Measurements from ENCODE around the gene NADK2. TPM values are rescaled to one million over a fixed set of nuclear protein-coding genes. Genes with fewer than 3 reads are reported as not detected.

The NADK2 gene
- total and polyA plus RNA-seq, 4 donors: 73.6 to 178 (median 88.0) TPM

- TF ChIP-seq, protein P1, sequence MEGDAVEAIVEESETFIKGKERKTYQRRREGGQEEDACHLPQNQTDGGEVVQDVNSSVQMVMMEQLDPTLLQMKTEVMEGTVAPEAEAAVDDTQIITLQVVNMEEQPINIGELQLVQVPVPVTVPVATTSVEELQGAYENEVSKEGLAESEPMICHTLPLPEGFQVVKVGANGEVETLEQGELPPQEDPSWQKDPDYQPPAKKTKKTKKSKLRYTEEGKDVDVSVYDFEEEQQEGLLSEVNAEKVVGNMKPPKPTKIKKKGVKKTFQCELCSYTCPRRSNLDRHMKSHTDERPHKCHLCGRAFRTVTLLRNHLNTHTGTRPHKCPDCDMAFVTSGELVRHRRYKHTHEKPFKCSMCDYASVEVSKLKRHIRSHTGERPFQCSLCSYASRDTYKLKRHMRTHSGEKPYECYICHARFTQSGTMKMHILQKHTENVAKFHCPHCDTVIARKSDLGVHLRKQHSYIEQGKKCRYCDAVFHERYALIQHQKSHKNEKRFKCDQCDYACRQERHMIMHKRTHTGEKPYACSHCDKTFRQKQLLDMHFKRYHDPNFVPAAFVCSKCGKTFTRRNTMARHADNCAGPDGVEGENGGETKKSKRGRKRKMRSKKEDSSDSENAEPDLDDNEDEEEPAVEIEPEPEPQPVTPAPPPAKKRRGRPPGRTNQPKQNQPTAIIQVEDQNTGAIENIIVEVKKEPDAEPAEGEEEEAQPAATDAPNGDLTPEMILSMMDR (IDR thresholded peaks at IDR 0.05; ENCODE audit: low read depth, low read length, missing input control): no peak
- TF ChIP-seq EGR1 (IDR thresholded peaks at IDR 0.05; ENCODE audit: low read depth in 2 of 2) (no peak), GABPA (IDR thresholded peaks at IDR 0.05 in 1 of 2, conservative IDR thresholded peaks at IDR 0.05 in 1 of 2) (no peak), NR2F2 (IDR thresholded peaks at IDR 0.05) (no peak), FOXA2 (IDR thresholded peaks at IDR 0.05) (no peak), HNF4G (IDR thresholded peaks at IDR 0.05) (no peak), JUND (IDR thresholded peaks at IDR 0.05) (no peak), TAF1 (conservative IDR thresholded peaks at IDR 0.05) (no peak)
- Histone ChIP-seq H3K9ac (ENCODE audit: low read depth in 1 of 2, low read length in 2 of 2) (no peak overlapping the region), H3K4me3 (ENCODE audit: low read depth in 1 of 3, low read length in 3 of 3) (no peak overlapping the region), H3K4me1 (ENCODE audit: control insufficient read depth in 4 of 4, insufficient read depth in 4 of 4, low read length in 3 of 4) (peaks cover 6 to 43% (median 37%) of the 10 kb centered on the region in 4 donors), H3K36me3 (ENCODE audit: control insufficient read depth in 4 of 4, insufficient read depth in 3 of 4, low read depth in 1 of 4, low read length in 3 of 4) (peaks cover 0 to 6% (median 4%) of the 10 kb centered on the region in 4 donors), H3K27me3 (ENCODE audit: control insufficient read depth in 4 of 4, insufficient read depth in 4 of 4, low read length in 3 of 4) (no peaks in the 10 kb centered on the region), H3K27ac (ENCODE audit: low read depth in 1 of 2, low read length in 2 of 2) (no peak overlapping the region), H3K9me3 (ENCODE audit: control insufficient read depth in 4 of 4, low read length in 3 of 4) (no peaks in the 10 kb centered on the region)
- DNase-seq (ENCODE audit: low spot score): no peak
- WGBS: 88% methylated on average over 4 of the region's 4 CpGs
These were observed 85.6 kb downstream of the NADK2 start for GRCh38 chr5:36156121-36156601.

- no peak overlapping the region for H3K9ac ChIP-seq (ENCODE audit: low read depth in 1 of 2, low read length in 2 of 2)
- TF ChIP-seq ATF3 (IDR thresholded peaks at IDR 0.05): no peak
- no peak for TF ChIP-seq RXRA (IDR thresholded peaks at IDR 0.05)
- TF ChIP-seq TAF1 (conservative IDR thresholded peaks at IDR 0.05): no peak
- TF ChIP-seq, protein P2, sequence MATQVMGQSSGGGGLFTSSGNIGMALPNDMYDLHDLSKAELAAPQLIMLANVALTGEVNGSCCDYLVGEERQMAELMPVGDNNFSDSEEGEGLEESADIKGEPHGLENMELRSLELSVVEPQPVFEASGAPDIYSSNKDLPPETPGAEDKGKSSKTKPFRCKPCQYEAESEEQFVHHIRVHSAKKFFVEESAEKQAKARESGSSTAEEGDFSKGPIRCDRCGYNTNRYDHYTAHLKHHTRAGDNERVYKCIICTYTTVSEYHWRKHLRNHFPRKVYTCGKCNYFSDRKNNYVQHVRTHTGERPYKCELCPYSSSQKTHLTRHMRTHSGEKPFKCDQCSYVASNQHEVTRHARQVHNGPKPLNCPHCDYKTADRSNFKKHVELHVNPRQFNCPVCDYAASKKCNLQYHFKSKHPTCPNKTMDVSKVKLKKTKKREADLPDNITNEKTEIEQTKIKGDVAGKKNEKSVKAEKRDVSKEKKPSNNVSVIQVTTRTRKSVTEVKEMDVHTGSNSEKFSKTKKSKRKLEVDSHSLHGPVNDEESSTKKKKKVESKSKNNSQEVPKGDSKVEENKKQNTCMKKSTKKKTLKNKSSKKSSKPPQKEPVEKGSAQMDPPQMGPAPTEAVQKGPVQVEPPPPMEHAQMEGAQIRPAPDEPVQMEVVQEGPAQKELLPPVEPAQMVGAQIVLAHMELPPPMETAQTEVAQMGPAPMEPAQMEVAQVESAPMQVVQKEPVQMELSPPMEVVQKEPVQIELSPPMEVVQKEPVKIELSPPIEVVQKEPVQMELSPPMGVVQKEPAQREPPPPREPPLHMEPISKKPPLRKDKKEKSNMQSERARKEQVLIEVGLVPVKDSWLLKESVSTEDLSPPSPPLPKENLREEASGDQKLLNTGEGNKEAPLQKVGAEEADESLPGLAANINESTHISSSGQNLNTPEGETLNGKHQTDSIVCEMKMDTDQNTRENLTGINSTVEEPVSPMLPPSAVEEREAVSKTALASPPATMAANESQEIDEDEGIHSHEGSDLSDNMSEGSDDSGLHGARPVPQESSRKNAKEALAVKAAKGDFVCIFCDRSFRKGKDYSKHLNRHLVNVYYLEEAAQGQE (IDR thresholded peaks at IDR 0.05): no peak
- TF ChIP-seq RAD21 (IDR thresholded peaks at IDR 0.05): no peak
- TF ChIP-seq FOXA1 (IDR thresholded peaks at IDR 0.05): no peak
- no peak for TF ChIP-seq SP1 (IDR thresholded peaks at IDR 0.05)
- no peak for TF ChIP-seq NR2F2 (IDR thresholded peaks at IDR 0.05)
- WGBS: 93% methylated on average over 7 of the region's 7 CpGs
- no peak overlapping the region for H3K27ac ChIP-seq (ENCODE audit: low read depth in 1 of 2, low read length in 2 of 2)
- no peaks in the 10 kb centered on the region for H3K9me3 ChIP-seq (ENCODE audit: control insufficient read depth in 4 of 4, low read length in 3 of 4)
- peaks cover 6 to 44% (median 38%) of the 10 kb centered on the region in 4 donors for H3K4me1 ChIP-seq (ENCODE audit: control insufficient read depth in 4 of 4, insufficient read depth in 4 of 4, low read length in 3 of 4)
- no peak for DNase-seq (ENCODE audit: low spot score)
- no peaks in the 10 kb centered on the region for H3K27me3 ChIP-seq (ENCODE audit: control insufficient read depth in 4 of 4, insufficient read depth in 4 of 4, low read length in 3 of 4)
- no peak overlapping the region for H3K4me3 ChIP-seq (ENCODE audit: low read depth in 1 of 3, low read length in 3 of 3)
- H3K36me3 ChIP-seq (ENCODE audit: control insufficient read depth in 4 of 4, insufficient read depth in 3 of 4, low read depth in 1 of 4, low read length in 3 of 4): peaks cover 0 to 6% (median 4%) of the 10 kb centered on the region in 4 donors
These were observed 86.4 kb downstream of the NADK2 start for GRCh38 chr5:36155291-36155690.
